ENCODE results near the gene ASF1A. TPM values are rescaled to one million over a fixed set of nuclear protein-coding genes. Genes with fewer than 3 reads are reported as not detected.

Gene ASF1A
- total RNA-seq, 1 experiment from 2014 or later: 34.4 TPM

DNA sequence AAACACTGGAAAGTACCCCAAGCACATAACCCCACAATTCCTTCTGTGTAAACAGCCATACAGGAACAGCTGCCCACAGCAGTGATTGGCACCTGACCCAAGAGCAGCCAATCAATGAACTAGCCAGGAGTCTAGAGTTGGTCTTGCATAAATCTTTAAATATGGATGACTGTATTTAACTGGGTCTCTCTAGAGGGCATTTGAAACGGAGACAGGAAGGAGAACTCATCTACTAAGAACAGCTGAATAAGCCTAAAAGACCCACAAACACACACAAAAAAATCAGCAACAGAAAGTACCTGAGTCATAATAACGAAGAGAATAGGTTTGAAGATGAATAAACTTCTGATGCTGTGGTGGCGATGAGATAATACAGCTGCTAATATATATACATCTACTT, 49.0 kb upstream of the ASF1A start:
- Histone ChIP-seq H2AK5ac (ENCODE audit: insufficient read length, low read length) (no peak overlapping the region), H3K27me3 (ENCODE audit: insufficient read depth, low read length) (no peaks in the 10 kb centered on the region), H3K9ac (ENCODE audit: extremely low read depth, insufficient read length, low read length) (no peak overlapping the region), H4K8ac (replicated peaks; ENCODE audit: insufficient read length, low read depth, low read length) (no peak overlapping the region), H2BK5ac (ENCODE audit: insufficient read length, low read length) (no peak overlapping the region), H3K9me3 (ENCODE audit: control insufficient read depth, low read depth, low read length) (no peaks in the 10 kb centered on the region), H3K27ac (ENCODE audit: insufficient read length, low read depth, low read length) (no peak overlapping the region), H2BK120ac (ENCODE audit: low read depth, low read length, poor library complexity, severe bottlenecking) (no peak overlapping the region), H3K23me2 (ENCODE audit: insufficient read length, low read depth, low read length, poor library complexity, severe bottlenecking) (no peaks in the 10 kb centered on the region), H3K4ac (ENCODE audit: low read depth, low read length) (no peak overlapping the region), H2BK15ac (ENCODE audit: low read depth, low read length) (no peak overlapping the region), H2BK12ac (ENCODE audit: insufficient read length, low read depth, low read length) (no peak overlapping the region), H3K18ac (ENCODE audit: insufficient read length, low read depth, low read length) (no peak overlapping the region), H4K20me1 (ENCODE audit: control insufficient read depth, insufficient read depth, insufficient read length) (no peaks in the 10 kb centered on the region), H2AFZ (ENCODE audit: low read length) (no peak overlapping the region), H3K14ac (ENCODE audit: insufficient read depth, low read length) (no peak overlapping the region), H3K4me1 (ENCODE audit: insufficient read depth, low read length) (no peaks in the 10 kb centered on the region), H4K91ac (ENCODE audit: insufficient read length, low read depth, low read length) (no peak overlapping the region), H3T11ph (ENCODE audit: low read length) (no peak overlapping the region), H3K23ac (ENCODE audit: insufficient read length, low read depth, low read length) (no peak overlapping the region), H3K4me2 (ENCODE audit: insufficient read depth, insufficient read length, low read length) (no peak overlapping the region), H2BK20ac (ENCODE audit: low read depth, low read length, poor library complexity, severe bottlenecking) (no peak overlapping the region), H3K79me1 (ENCODE audit: insufficient read depth, low read depth, low read length, poor library complexity, severe bottlenecking) (no peaks in the 10 kb centered on the region), H3K56ac (ENCODE audit: insufficient read length, low read depth, low read length) (no peak overlapping the region), H4K5ac (ENCODE audit: insufficient read length, low read depth, low read length) (no peak overlapping the region), H3K79me2 (ENCODE audit: insufficient read depth, low read length) (no peaks in the 10 kb centered on the region)
- no peak overlapping the region for H3K4me3 Mint-ChIP-seq
- no peak for DNase-seq
- TF ChIP-seq, protein P1, sequence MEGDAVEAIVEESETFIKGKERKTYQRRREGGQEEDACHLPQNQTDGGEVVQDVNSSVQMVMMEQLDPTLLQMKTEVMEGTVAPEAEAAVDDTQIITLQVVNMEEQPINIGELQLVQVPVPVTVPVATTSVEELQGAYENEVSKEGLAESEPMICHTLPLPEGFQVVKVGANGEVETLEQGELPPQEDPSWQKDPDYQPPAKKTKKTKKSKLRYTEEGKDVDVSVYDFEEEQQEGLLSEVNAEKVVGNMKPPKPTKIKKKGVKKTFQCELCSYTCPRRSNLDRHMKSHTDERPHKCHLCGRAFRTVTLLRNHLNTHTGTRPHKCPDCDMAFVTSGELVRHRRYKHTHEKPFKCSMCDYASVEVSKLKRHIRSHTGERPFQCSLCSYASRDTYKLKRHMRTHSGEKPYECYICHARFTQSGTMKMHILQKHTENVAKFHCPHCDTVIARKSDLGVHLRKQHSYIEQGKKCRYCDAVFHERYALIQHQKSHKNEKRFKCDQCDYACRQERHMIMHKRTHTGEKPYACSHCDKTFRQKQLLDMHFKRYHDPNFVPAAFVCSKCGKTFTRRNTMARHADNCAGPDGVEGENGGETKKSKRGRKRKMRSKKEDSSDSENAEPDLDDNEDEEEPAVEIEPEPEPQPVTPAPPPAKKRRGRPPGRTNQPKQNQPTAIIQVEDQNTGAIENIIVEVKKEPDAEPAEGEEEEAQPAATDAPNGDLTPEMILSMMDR (conservative IDR thresholded peaks at IDR 0.05): no peak
- WGBS (ENCODE audit: extremely low coverage, insufficient read length, low lambda C conversion rate): no CpG with 5 or more reads among the region's 3 CpGs
- no peaks in the 10 kb centered on the region; a peak in 2 of 7 replicates for H3K36me3 Mint-ChIP-seq (ENCODE audit: insufficient read depth in 1 of 3, low read depth in 3 of 3)
- no peaks in the 10 kb centered on the region for H3K4me1 Mint-ChIP-seq
- no peaks in the 10 kb centered on the region for H3K9me3 Mint-ChIP-seq
- peak overlapping the region in 1 of 3 experiments; percentile 16; a peak in 1 of 7 replicates for H3K27ac Mint-ChIP-seq
- no peaks in the 10 kb centered on the region for H3K27me3 Mint-ChIP-seq (ENCODE audit: low read depth)
